Keratinocyte (primary cell): ENCODE measurements around the gene STEAP3. TPM values are rescaled to one million over a fixed set of nuclear protein-coding genes. Genes with fewer than 3 reads are reported as not detected.

Experiments used
- DNase-seq: peaks from one replicate; pipeline ENCODE4 v3.0.0-alpha.2; 2011; ENCODE audit warnings: low read depth, missing footprints, low spot score
- FAIRE-seq: peaks from 2 replicates; lab custom pipeline; 2011; peaks lifted over from hg19 to GRCh38; lab: Jason Lieb, UNC
- H2AFZ ChIP-seq: 2 replicates; pipeline ENCODE4 v1.6.0; 2012; ENCODE audit warnings: low read length, control low read depth, inconsistent platforms; ENCODE audit not compliant: control insufficient read depth
- H3K27ac ChIP-seq: 2 replicates; pipeline ENCODE4 v1.5.1; 2011; ENCODE audit warnings: low read length; ENCODE audit not compliant: control insufficient read depth, insufficient read depth
- H3K27me3 ChIP-seq: 3 replicates; pipeline ENCODE4 v1.6.0; 2011; ENCODE audit warnings: low read length; ENCODE audit not compliant: control insufficient read depth, insufficient read depth; ENCODE audit errors: extremely low read depth
- H3K36me3 ChIP-seq, 2 experiments: 2 replicates in 1 of 2; 3 replicates in 1 of 2; pipeline ENCODE4 v1.5.1; 2011; ENCODE audit warnings: low read length in 2 of 2, mild to moderate bottlenecking in 1 of 2; ENCODE audit not compliant: control insufficient read depth in 2 of 2, insufficient read depth in 2 of 2; ENCODE audit errors: extremely low read depth in 1 of 2
- H3K4me1 ChIP-seq: 3 replicates; pipeline ENCODE4 v1.5.1; 2011; ENCODE audit warnings: low read length; ENCODE audit not compliant: control insufficient read depth, insufficient read depth; ENCODE audit errors: extremely low read depth
- H3K4me2 ChIP-seq: 3 replicates; pipeline ENCODE4 v1.6.0; 2011; ENCODE audit warnings: low read depth, low read length; ENCODE audit not compliant: control insufficient read depth, insufficient read depth; ENCODE audit errors: extremely low read depth
- H3K4me3 ChIP-seq, 3 experiments: fragments of 200-600 bp in 1 of 3; sonication (generic) in 1 of 3; 2 replicates in 2 of 3; 3 replicates in 1 of 3; pipeline ENCODE4 v1.5.1; 2011 to 2016; ENCODE audit warnings: low read length in 3 of 3, mild to moderate bottlenecking in 3 of 3, control low read depth in 2 of 3, inconsistent platforms in 1 of 3, low read depth in 1 of 3, mixed read lengths in 1 of 3, mixed run types in 1 of 3, moderate library complexity in 1 of 3; ENCODE audit not compliant: control insufficient read depth in 2 of 3, insufficient read depth in 2 of 3; ENCODE audit errors: extremely low read depth in 1 of 3
- H3K79me2 ChIP-seq: 2 replicates; pipeline ENCODE4 v1.6.0; 2012; ENCODE audit warnings: low read length; ENCODE audit not compliant: control insufficient read depth, insufficient read depth
- H3K9ac ChIP-seq: 3 replicates; pipeline ENCODE4 v1.6.0; 2011; ENCODE audit warnings: low read length; ENCODE audit not compliant: control insufficient read depth, insufficient read depth; ENCODE audit errors: extremely low read depth
- H3K9me1 ChIP-seq: 3 replicates; pipeline ENCODE4 v1.6.0; 2011; ENCODE audit warnings: low read length; ENCODE audit not compliant: control insufficient read depth, insufficient read depth; ENCODE audit errors: extremely low read depth
- H3K9me3 ChIP-seq: 2 replicates; pipeline ENCODE4 v1.5.1; 2012; ENCODE audit warnings: low read depth, low read length; ENCODE audit not compliant: control insufficient read depth
- H4K20me1 ChIP-seq: 3 replicates; pipeline ENCODE4 v1.6.0; 2011; ENCODE audit warnings: low read length; ENCODE audit not compliant: control insufficient read depth, insufficient read depth; ENCODE audit errors: extremely low read depth
- CTCF ChIP-seq, 3 experiments: IDR thresholded peaks in 1 of 3; conservative IDR thresholded peaks in 1 of 3; optimal IDR thresholded peaks in 1 of 3; 2 replicates in 2 of 3; 3 replicates in 1 of 3; pipeline versions ENCODE3 to v1.5.1; 2011; ENCODE audit warnings: low read length in 3 of 3, mild to moderate bottlenecking in 3 of 3, moderate library complexity in 2 of 3, control low read depth in 1 of 3, inconsistent platforms in 1 of 3; ENCODE audit not compliant: insufficient read depth in 2 of 3; ENCODE audit errors: extremely low read depth in 1 of 3
- EZH2 ChIP-seq: IDR thresholded peaks from one replicate; pipeline ENCODE4 v1.6.1; 2012; ENCODE audit warnings: inconsistent platforms, mild to moderate bottlenecking, low read length, moderate library complexity
- dilution Hi-C: fragments of 300-500 bp; cut with MboI; formaldehyde crosslinking; loops from one replicate; pipeline ENCODE4 v1.7.0; 2020; ENCODE audit warnings: low sequenced_read_pairs; ENCODE audit not compliant: extremely low pct_ligation_motif_present
- polyA plus RNA-seq, 5 experiments: library from polyadenylated mRNA; depleted of rRNA in 3 of 5; stranded (reverse) in 3 of 5; stranded (forward) in 1 of 5; unstranded in 1 of 5; fragments of >200 nt; gene quantifications; 1 replicate in 1 of 5; 2 replicates in 3 of 5; 3 replicates in 1 of 5; pipeline versions ENCODE4 v1.2.1 to v1.2.3, GENCODE V29; 2011 to 2012; ENCODE audit warnings: missing spikeins in 2 of 5, low read depth in 1 of 5, low replicate concordance in 1 of 5

The STEAP3 gene
- polyA plus RNA-seq, 1 donor (not counting 4 experiments of a cell fraction or from before 2014, with no cell fraction given): 19.9 TPM

DNA sequence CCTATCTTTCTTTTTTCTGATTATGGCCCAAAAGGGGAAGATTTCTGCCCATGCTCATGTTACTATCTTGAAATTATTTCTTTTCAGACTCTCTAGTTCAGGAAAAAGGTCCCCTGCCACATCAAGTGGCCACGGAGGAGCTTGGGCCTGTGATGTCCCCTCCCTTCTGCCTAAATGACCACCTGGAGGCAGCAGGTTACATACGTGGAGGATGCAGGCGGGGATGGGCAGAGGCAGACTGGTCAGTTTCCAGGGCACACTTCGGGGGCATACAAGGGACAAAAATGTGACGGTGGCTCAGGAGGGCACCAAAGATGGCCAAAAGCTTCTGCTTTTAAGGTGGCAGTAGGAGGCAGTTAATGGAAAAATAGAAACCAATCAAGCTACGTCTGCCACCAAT lies 30.7 kb upstream of the STEAP3 start:
- DNase-seq: no peak
- no peaks in the 10 kb centered on the region for H4K20me1 ChIP-seq
- TF ChIP-seq CTCF (optimal IDR thresholded peaks at IDR 0.05 in 1 of 3, IDR thresholded peaks at IDR 0.05 in 1 of 3, conservative IDR thresholded peaks at IDR 0.05 in 1 of 3; ENCODE audit: extremely low read depth in 1 of 3, insufficient read depth in 2 of 3, low read length in 3 of 3): no peak
- TF ChIP-seq EZH2: no peak
- no peaks in the 10 kb centered on the region for H3K36me3 ChIP-seq
- no peak overlapping the region for H3K4me2 ChIP-seq
- H3K9me3 ChIP-seq: no peaks in the 10 kb centered on the region
- H3K4me3 ChIP-seq: no peak overlapping the region
- no peak overlapping the region for H3K27ac ChIP-seq
- dilution Hi-C loops: no loop called here
- no peak for FAIRE-seq
- H3K4me1 ChIP-seq: peaks cover 13% of the 10 kb centered on the region
- peaks cover 3% of the 10 kb centered on the region for H3K9me1 ChIP-seq
- no peak overlapping the region for H3K9ac ChIP-seq
- H3K27me3 ChIP-seq: no peaks in the 10 kb centered on the region
- no peak overlapping the region for H2AFZ ChIP-seq
- H3K79me2 ChIP-seq: no peaks in the 10 kb centered on the region

GRCh38 chr2:119195001-119195400 lies 28.6 kb upstream of the STEAP3 start:
- peaks cover 13% of the 10 kb centered on the region for H3K4me1 ChIP-seq
- peaks cover 3% of the 10 kb centered on the region for H3K9me1 ChIP-seq
- DNase-seq: no peak
- H3K4me3 ChIP-seq: no peak overlapping the region
- H3K9ac ChIP-seq: no peak overlapping the region
- no peak overlapping the region for H2AFZ ChIP-seq
- no peaks in the 10 kb centered on the region for H3K36me3 ChIP-seq
- no peak overlapping the region for H3K27ac ChIP-seq
- H4K20me1 ChIP-seq: no peaks in the 10 kb centered on the region
- no peak for TF ChIP-seq CTCF (optimal IDR thresholded peaks at IDR 0.05 in 1 of 3, IDR thresholded peaks at IDR 0.05 in 1 of 3, conservative IDR thresholded peaks at IDR 0.05 in 1 of 3; ENCODE audit: extremely low read depth in 1 of 3, insufficient read depth in 2 of 3, low read length in 3 of 3)
- H3K9me3 ChIP-seq: no peaks in the 10 kb centered on the region
- dilution Hi-C loops: no loop called here
- no peak overlapping the region for H3K4me2 ChIP-seq
- no peaks in the 10 kb centered on the region for H3K27me3 ChIP-seq
- no peak for FAIRE-seq
- H3K79me2 ChIP-seq: no peaks in the 10 kb centered on the region
